Fibroblast of lung (primary cell): Measurements from ENCODE around the gene PROCA1. TPM values are rescaled to one million over a fixed set of nuclear protein-coding genes. Genes with fewer than 3 reads are reported as not detected.
A peak's percentile ranks its signal among the peaks of the same experiment; 100 is the strongest.

Experiments used
- DNase-seq, 2 donors: peaks; one replicate each; pipeline versions ENCODE4 v3.0.0 to v3.0.0-alpha.2; 2010; ENCODE audit warnings: low read depth in 2 of 2
- H2AFZ ChIP-seq: 2 replicates; pipeline ENCODE4 v1.5.1; 2012; ENCODE audit warnings: low read length, control low read depth, inconsistent platforms
- H3K27ac ChIP-seq: 2 replicates; pipeline ENCODE4 v1.5.1; 2011; ENCODE audit warnings: low read length, control low read depth; ENCODE audit not compliant: insufficient read depth
- H3K27me3 ChIP-seq: 2 replicates; pipeline ENCODE4 v1.5.1; 2011; ENCODE audit warnings: mild to moderate bottlenecking, low read length; ENCODE audit not compliant: control insufficient read depth, insufficient read depth
- H3K36me3 ChIP-seq: 2 replicates; pipeline ENCODE4 v1.5.1; 2011; ENCODE audit warnings: low read length; ENCODE audit not compliant: control insufficient read depth, insufficient read depth
- H3K4me1 ChIP-seq: 2 replicates; pipeline ENCODE4 v1.5.1; 2011; ENCODE audit warnings: low read length; ENCODE audit not compliant: control insufficient read depth, insufficient read depth; ENCODE audit errors: extremely low read depth
- H3K4me2 ChIP-seq: 2 replicates; pipeline ENCODE4 v1.5.1; 2011; ENCODE audit warnings: low read length, control low read depth; ENCODE audit not compliant: insufficient read depth; ENCODE audit errors: extremely low read depth
- H3K4me3 ChIP-seq, 4 experiments: fragments of 200-600 bp in 1 of 4; sonication (generic) in 1 of 4; replicated peaks in 1 of 4; 2 replicates each; pipeline ENCODE4 v1.5.1; 2011 to 2016; ENCODE audit warnings: low read length in 4 of 4, low read depth in 3 of 4, mild to moderate bottlenecking in 3 of 4, control low read depth in 2 of 4, inconsistent platforms in 1 of 4, mixed read lengths in 1 of 4; ENCODE audit not compliant: insufficient read depth in 1 of 4; ENCODE audit errors: control extremely low read depth in 1 of 4
- H3K79me2 ChIP-seq: 2 replicates; pipeline ENCODE4 v1.5.1; 2012; ENCODE audit warnings: mild to moderate bottlenecking, low read length, inconsistent platforms; ENCODE audit not compliant: control insufficient read depth, insufficient read depth
- H3K9ac ChIP-seq: 2 replicates; pipeline ENCODE4 v1.5.1; 2011; ENCODE audit warnings: mild to moderate bottlenecking, low read length, control low read depth; ENCODE audit not compliant: insufficient read depth
- H3K9me3 ChIP-seq: 2 replicates; pipeline ENCODE4 v1.5.1; 2012; ENCODE audit warnings: low read depth, low read length; ENCODE audit not compliant: control insufficient read depth, insufficient read depth
- H4K20me1 ChIP-seq: 2 replicates; pipeline ENCODE4 v1.5.1; 2011; ENCODE audit warnings: low read length; ENCODE audit not compliant: control insufficient read depth, insufficient read depth; ENCODE audit errors: extremely low read depth
- CTCF ChIP-seq, 2 donors: IDR thresholded peaks in 1 of 2; conservative IDR thresholded peaks in 1 of 2; 1 replicate in 1 of 2; 2 replicates in 1 of 2; pipeline ENCODE4 v1.5.1; 2011 to 2012; ENCODE audit warnings: low read length in 2 of 2, control low read depth in 1 of 2, inconsistent platforms in 1 of 2, low read depth in 1 of 2, mild to moderate bottlenecking in 1 of 2
- EZH2 ChIP-seq: IDR thresholded peaks from 2 replicates; pipeline ENCODE4 v1.5.1; 2012; ENCODE audit warnings: low read length, control low read depth, mild to moderate bottlenecking; ENCODE audit errors: missing control alignments
- polyA plus RNA-seq, 2 donors: library from polyadenylated mRNA; depleted of rRNA in 1 of 2; stranded (reverse) in 1 of 2; unstranded in 1 of 2; fragments of >200 nt; gene quantifications; 2 replicates each; pipeline ENCODE4 v1.2.1, GENCODE V29; 2011 to 2012; ENCODE audit warnings: missing spikeins in 1 of 2
- total RNA-seq: library from RNA; depleted of rRNA; stranded (reverse); fragments of >200 nt; gene quantifications from 2 replicates; pipeline ENCODE4 v1.2.1, GENCODE V29; 2014

PROCA1 gene
- total and polyA plus RNA-seq, 2 donors (not counting 1 experiment from before 2014, with no cell fraction given): 0.85 to 2.6 TPM

- H3K9me3 ChIP-seq: no peaks in the 10 kb centered on the region
- H3K36me3 ChIP-seq: peaks cover 8% of the 10 kb centered on the region
- DNase-seq: peak; percentile 28 to 29
Observed at GRCh38 chr17:28657756-28658155, 53.9 kb downstream of the PROCA1 start.

GRCh38 chr17:28655160-28655559, 56.5 kb downstream of the PROCA1 start:
- Histone ChIP-seq H3K27me3 (no peaks in the 10 kb centered on the region), H3K9me3 (no peaks in the 10 kb centered on the region), H3K9ac (no peak overlapping the region), H3K4me1 (no peaks in the 10 kb centered on the region), H3K4me3 (no peak overlapping the region), H3K36me3 (peaks cover 8% of the 10 kb centered on the region), H4K20me1 (no peaks in the 10 kb centered on the region), H3K79me2 (peaks cover 26% of the 10 kb centered on the region), H3K27ac (no peak overlapping the region), H3K4me2 (no peak overlapping the region), H2AFZ (no peak overlapping the region)
- TF ChIP-seq EZH2 (no peak), CTCF (conservative IDR thresholded peaks at IDR 0.05 in 1 of 2, IDR thresholded peaks at IDR 0.05 in 1 of 2; ENCODE audit: low read depth in 1 of 2, low read length in 2 of 2) (no peak)
- no peak for DNase-seq

More at GRCh38 chr17:28657756-28658155, 53.9 kb downstream of the PROCA1 start:
- Histone ChIP-seq H3K79me2 (peaks cover 48% of the 10 kb centered on the region), H4K20me1 (no peaks in the 10 kb centered on the region), H2AFZ (no peak overlapping the region), H3K27me3 (no peaks in the 10 kb centered on the region), H3K9ac (no peak overlapping the region), H3K4me1 (peaks cover 2% of the 10 kb centered on the region), H3K4me2 (no peak overlapping the region), H3K27ac (no peak overlapping the region), H3K4me3 (no peak overlapping the region)
- TF ChIP-seq EZH2: no peak
- no peak for TF ChIP-seq CTCF (conservative IDR thresholded peaks at IDR 0.05 in 1 of 2, IDR thresholded peaks at IDR 0.05 in 1 of 2; ENCODE audit: low read depth in 1 of 2, low read length in 2 of 2)

Other genes starting within 250 kb of the PROCA1 start
- not detected in 2 replicates for gene SLC13A2, start 238.2 kb downstream of the PROCA1 start, total RNA-seq
- gene SLC13A2, start 238.2 kb downstream of the PROCA1 start, polyA plus RNA-seq: not detected in 2 replicates
- not detected in 2 replicates for gene FOXN1, start 205.5 kb downstream of the PROCA1 start, total RNA-seq
- not detected in 2 replicates for gene FOXN1, start 205.5 kb downstream of the PROCA1 start, polyA plus RNA-seq
- gene UNC119, start 159.3 kb downstream of the PROCA1 start, total RNA-seq: 16.9 and 19.2 TPM in 2 replicates
- gene UNC119, start 159.3 kb downstream of the PROCA1 start, polyA plus RNA-seq: 24.6 and 26.4 TPM in 2 replicates
- 32.6 and 53.7 TPM in 2 replicates for gene PIGS, start 140.4 kb downstream of the PROCA1 start, total RNA-seq
- gene PIGS, start 140.4 kb downstream of the PROCA1 start, polyA plus RNA-seq: 59.9 and 68.4 TPM in 2 replicates
- gene ALDOC, start 135.0 kb downstream of the PROCA1 start, total RNA-seq: 59.3 and 91.3 TPM in 2 replicates
- gene ALDOC, start 135.0 kb downstream of the PROCA1 start, polyA plus RNA-seq: 47.3 and 111 TPM in 2 replicates
- gene SPAG5, start 112.9 kb downstream of the PROCA1 start, total RNA-seq: 1.5 and 13.7 TPM in 2 replicates
- gene SPAG5, start 112.9 kb downstream of the PROCA1 start, polyA plus RNA-seq: 12.0 and 48.8 TPM in 2 replicates
- 3.8 and 4.1 TPM in 2 replicates for gene RSKR, start 97.7 kb downstream of the PROCA1 start, total RNA-seq
- 1.8 and 2.5 TPM in 2 replicates for gene RSKR, start 97.7 kb downstream of the PROCA1 start, polyA plus RNA-seq
- 107 and 160 TPM in 2 replicates for gene BLTP2, start 66.7 kb downstream of the PROCA1 start, total RNA-seq
- 74.9 and 96.3 TPM in 2 replicates for gene BLTP2, start 66.7 kb downstream of the PROCA1 start, polyA plus RNA-seq
- gene SDF2, start 50.0 kb downstream of the PROCA1 start, total RNA-seq: 56.5 and 58.5 TPM in 2 replicates
- gene SDF2, start 50.0 kb downstream of the PROCA1 start, polyA plus RNA-seq: 65.2 and 75.2 TPM in 2 replicates
- 36.7 and 61.6 TPM in 2 replicates for gene SUPT6H, start 49.7 kb downstream of the PROCA1 start, total RNA-seq
- 34.7 and 39.1 TPM in 2 replicates for gene SUPT6H, start 49.7 kb downstream of the PROCA1 start, polyA plus RNA-seq
- 159 and 174 TPM in 2 replicates for gene RAB34, start 6.0 kb upstream of the PROCA1 start, total RNA-seq
- 287 and 338 TPM in 2 replicates for gene RAB34, start 6.0 kb upstream of the PROCA1 start, polyA plus RNA-seq
- 519 and 881 TPM in 2 replicates for gene RPL23A, start 8.1 kb upstream of the PROCA1 start, total RNA-seq
- gene RPL23A, start 8.1 kb upstream of the PROCA1 start, polyA plus RNA-seq: 1,041 and 1,196 TPM in 2 replicates
- gene TLCD1, start 14.3 kb upstream of the PROCA1 start, total RNA-seq: 4.1 and 6.6 TPM in 2 replicates
- gene TLCD1, start 14.3 kb upstream of the PROCA1 start, polyA plus RNA-seq: 10.8 and 11.5 TPM in 2 replicates
- 2.8 TPM in 2 replicates for gene NEK8, start 16.9 kb upstream of the PROCA1 start, total RNA-seq
- 3.0 and 3.8 TPM in 2 replicates for gene NEK8, start 16.9 kb upstream of the PROCA1 start, polyA plus RNA-seq
- gene TRAF4, start 32.1 kb upstream of the PROCA1 start, total RNA-seq: 28.7 and 32.6 TPM in 2 replicates
- 17.5 and 20.8 TPM in 2 replicates for gene TRAF4, start 32.1 kb upstream of the PROCA1 start, polyA plus RNA-seq
- gene FAM222B, start 130.9 kb upstream of the PROCA1 start, total RNA-seq: 1.8 and 2.8 TPM in 2 replicates
- 9.0 and 10.5 TPM in 2 replicates for gene FAM222B, start 130.9 kb upstream of the PROCA1 start, polyA plus RNA-seq
- 20.8 and 25.4 TPM in 2 replicates for gene ERAL1, start 143.1 kb upstream of the PROCA1 start, total RNA-seq
- gene ERAL1, start 143.1 kb upstream of the PROCA1 start, polyA plus RNA-seq: 39.0 and 55.7 TPM in 2 replicates
- 39.8 and 48.9 TPM in 2 replicates for gene FLOT2, start 185.8 kb upstream of the PROCA1 start, total RNA-seq
- gene FLOT2, start 185.8 kb upstream of the PROCA1 start, polyA plus RNA-seq: 81.1 and 95.4 TPM in 2 replicates
- gene DHRS13, start 191.2 kb upstream of the PROCA1 start, total RNA-seq: 6.9 and 7.8 TPM in 2 replicates
- 2.6 and 4.6 TPM in 2 replicates for gene DHRS13, start 191.2 kb upstream of the PROCA1 start, polyA plus RNA-seq
- 9.0 and 14.2 TPM in 2 replicates for gene PHF12, start 239.6 kb upstream of the PROCA1 start, total RNA-seq
- 10.1 and 11.9 TPM in 2 replicates for gene PHF12, start 239.6 kb upstream of the PROCA1 start, polyA plus RNA-seq